DMS53 (cell line): ENCODE results near the gene R3HDM2.
A peak's percentile ranks its signal among the peaks of the same experiment; 100 is the strongest.

ENCODE experiments used
- DNase-seq: peaks from one replicate; lab custom pipeline; 2025; lab: John Stamatoyannopoulos, UW

Gene R3HDM2

DNA sequence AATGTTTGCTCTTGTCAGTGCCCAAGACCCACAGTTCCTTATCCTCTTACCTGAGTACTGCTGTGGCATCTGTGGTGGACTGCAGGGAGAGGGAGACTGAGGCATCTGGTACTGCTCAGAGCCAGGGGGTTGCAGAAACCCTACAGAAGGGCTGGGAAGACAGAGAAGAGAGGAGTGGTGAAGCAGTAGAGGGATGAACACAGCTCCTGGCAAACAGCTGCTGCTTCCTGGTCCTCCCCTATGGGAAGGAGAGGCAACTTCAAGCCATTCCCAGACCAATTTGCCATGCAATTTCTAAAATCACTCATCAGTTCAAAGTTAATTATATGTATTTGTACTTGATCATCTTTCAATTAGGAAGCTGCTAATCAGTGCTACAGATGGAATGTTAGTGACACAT, 164.2 kb downstream of the R3HDM2 start:
- no peak for DNase-seq

DNA sequence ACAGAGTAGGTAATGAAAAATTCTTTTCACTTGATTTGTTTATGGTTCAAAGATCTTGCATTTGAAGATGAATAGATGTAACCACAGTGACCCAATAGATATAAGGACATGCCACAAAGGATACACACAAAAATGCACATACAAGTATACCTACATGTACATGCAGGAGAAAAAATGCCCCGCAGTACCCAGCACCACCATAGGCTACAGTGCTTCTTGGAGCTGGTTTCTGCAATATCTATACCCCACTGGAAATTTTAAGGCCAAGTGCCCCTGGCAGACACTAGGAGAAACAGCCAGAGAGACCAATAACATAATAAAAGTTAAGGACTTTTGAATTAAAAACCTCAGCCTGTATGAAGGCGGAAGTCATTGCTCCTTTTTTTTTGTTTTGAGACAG, 167.7 kb downstream of the R3HDM2 start:
- no peak for DNase-seq

DNA sequence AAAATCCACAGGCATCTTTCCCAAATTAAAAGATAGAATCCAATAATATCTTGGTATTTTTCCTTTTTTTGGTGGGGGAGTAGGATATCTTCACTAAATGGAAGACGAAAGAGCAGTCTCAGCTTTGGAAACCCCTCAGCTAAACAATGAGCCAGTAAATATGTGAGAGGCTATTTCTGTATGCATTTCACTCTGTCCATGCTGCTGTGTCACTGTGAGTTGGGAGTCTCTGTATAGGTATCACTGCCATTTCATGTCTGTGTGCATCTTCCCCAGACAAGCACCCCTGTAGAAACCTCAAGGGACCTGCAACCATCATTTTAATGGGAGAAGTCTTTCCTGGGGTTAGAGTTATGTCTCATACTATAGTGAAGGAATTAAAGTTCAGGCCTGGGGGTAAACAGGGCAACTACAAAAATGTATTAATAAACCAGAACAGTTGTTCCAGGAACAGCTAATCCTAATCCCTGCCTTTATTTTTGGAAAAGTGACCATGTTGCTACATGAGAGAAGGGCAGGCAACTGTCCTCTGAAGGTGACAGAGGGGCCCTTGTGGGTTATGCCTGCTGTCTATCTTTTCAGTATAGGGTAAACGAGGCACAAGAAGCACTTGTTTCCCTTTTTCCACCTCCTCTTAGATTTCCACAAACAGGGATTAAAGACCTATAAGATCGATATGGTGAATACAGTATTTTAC, 168.6 kb downstream of the R3HDM2 start:
- no peak for DNase-seq

GRCh38 chr12:57261428-57261865, 169.4 kb downstream of the R3HDM2 start:
- DNase-seq: peak; percentile 39

GRCh38 chr12:57260366-57260765, 170.5 kb downstream of the R3HDM2 start:
- no peak for DNase-seq

GRCh38 chr12:57258977-57259970, 171.6 kb downstream of the R3HDM2 start:
- DNase-seq: no peak

- DNase-seq: no peak
Measured at GRCh38 chr12:57255916-57256315, 174.9 kb downstream of the R3HDM2 start.

DNA sequence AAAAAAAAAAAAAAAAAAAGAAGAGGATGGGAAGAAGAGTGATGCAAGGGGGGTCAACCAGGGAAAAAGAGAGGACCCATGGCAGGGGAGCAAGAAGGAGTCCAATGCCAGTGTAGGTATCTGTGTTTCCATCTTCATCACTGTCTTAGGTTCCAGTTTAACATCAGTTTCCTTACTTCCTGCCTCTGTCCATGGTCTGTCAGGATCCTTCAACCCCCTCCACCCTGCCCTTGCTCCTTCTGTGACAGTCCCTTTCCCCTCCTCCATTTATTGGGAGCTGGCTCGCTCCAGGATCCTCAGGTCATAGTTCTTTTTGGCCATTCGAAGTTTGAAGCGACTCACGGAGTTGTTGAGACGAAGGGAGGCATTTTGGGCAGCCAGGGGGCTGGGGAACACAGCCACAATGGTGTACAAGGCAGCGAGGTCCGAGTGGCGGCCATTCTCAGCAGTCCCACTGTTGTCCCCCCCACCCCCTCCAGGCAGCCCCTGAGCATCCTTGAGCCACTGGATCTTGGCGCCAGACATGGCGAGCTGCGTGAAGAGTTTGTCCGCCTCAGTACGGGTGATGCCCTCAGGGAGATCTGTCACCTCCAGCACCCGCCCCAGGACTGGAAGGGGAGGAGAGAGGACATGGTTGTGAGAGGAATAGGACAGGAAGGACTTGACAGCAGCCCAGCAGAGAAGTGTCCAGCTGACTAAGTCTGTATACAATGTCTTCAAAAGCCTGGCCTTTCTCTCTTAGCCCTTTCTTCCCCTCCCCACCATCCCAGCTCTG, 176.2 kb downstream of the R3HDM2 start:
- no peak for DNase-seq

DNA sequence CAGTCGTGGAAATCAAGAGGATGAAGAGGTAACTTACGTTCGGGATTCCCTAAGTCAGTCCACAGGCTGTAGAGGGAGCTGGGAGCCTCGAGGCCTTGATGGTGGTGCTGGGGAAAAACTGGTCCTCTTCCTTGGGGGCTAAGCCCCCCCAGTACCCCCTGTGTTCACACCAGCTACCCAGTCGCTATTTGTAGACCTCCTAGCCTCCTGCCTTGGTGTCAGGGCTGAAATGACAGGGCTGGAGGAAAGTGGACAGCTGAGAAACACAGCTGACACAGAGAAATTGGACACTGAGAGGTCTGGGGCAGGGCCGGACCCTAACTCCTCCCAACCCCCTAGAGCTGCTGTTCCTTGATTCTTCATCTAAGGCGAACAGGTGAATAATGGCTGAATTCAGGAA, 179.9 kb downstream of the R3HDM2 start, which contains the start of gene STAC3:
Gene STAC3, minus strand, starts transcription at position 232 of the 400 bp plus-strand sequence. CDS start 1,551 bp downstream, outside the sequence.
- DNase-seq: no peak

GRCh38 chr12:57250541-57250940, 180.3 kb downstream of the R3HDM2 start:
- no peak for DNase-seq

GRCh38 chr12:57248934-57249742, 181.7 kb downstream of the R3HDM2 start:
- DNase-seq: no peak

DNA sequence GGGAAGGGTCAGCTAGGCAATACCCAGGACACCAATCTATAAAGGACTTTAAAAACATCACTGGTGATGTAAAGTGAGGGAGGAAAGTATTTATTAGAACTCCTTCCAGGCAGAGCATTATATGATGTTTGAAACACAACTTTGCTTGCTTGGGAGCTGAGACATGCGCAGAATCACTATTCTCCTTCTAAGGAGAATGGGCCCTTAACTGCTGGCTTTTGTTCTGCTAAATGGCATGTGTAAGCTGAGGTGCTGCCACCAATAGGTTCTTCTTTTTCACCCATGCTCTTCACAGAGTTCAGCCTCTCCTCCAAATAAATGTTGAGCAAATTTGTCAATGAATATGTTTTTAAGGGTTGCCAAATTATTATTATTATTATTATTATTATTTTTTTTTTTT, 183.8 kb downstream of the R3HDM2 start:
- DNase-seq: no peak

- DNase-seq: peak; percentile 41
Measured at GRCh38 chr12:57244312-57244696, 186.5 kb downstream of the R3HDM2 start.

- DNase-seq: peak; percentile 95
Measured at GRCh38 chr12:57243521-57244311, 187.1 kb downstream of the R3HDM2 start.

DNA sequence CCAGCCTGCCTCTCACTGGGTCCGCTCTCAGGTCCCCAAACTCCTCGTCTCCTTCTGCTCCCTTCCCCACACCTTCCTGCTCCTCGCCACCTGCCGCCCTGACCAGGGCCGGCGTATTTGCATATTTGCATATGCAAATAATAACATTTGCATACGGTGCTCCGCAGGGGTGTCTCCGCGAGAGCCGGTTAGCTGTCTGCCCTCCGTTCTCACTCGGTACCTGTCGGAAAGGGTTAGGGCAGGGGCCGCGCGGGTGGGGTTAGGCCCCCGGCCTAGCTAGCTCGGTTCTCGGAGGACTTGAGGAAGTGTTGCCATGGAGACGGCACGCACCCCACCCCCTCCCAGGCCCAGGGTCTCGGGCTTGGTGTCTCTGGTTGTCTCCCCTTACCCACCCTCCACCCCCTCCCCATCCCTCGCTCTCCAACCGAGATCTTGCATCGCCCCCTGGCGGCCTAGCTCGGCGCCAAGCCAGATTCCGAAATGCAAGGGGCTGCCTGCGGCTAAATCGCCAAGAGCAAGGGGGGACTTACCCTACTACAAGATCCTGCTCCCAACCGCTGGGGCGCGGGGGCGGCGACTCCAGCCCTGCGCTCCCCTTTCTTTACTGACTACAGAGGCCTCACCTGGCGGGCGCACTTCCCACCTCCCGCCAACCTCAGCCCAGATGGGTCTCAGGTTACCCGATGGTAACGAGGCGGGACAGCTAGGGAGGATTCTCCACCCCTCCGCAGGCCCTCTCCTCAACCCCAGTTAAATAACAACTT, 188.0 kb downstream of the R3HDM2 start:
- peak; percentile 99 for DNase-seq

GRCh38 chr12:57242329-57242690, 188.5 kb downstream of the R3HDM2 start:
- peak; percentile 94 for DNase-seq

- DNase-seq: peak; percentile 66
Measured at GRCh38 chr12:57241402-57242310, 189.2 kb downstream of the R3HDM2 start.

DNA sequence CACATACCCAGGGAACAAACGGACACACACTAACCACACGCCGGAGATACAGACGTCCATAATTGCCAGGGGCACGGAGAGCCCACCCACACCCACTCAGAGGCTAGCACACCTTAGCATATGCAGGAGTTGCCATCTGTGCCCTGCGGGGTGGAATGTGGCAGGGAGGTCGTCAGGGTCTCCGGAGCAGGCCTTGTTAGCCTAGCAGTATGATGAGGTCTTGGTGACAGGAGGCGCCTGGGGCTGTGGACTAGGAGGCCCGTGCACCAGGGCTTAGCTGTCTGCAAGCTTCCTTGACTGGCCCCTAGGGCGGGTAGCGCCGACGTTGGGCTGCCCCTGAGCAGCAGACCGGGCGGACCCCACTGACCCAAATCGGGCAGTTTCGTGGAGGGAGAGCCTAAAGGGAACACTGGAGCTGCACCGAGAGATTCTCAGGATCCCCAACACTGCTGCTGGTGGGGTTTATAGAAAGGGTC, 189.9 kb downstream of the R3HDM2 start:
- DNase-seq: peak; percentile 87
